Sigmoid colon (tissue), 4 donors: ENCODE data around the gene PDGFRA.

Experiments
- POLR2A ChIP-seq, 2 donors: fragments of 450-650 bp; IDR thresholded peaks; one replicate each; pipeline ENCODE4 v1.6.1; 2016; ENCODE audit warnings: antibody characterized with exemption in 2 of 2, mild to moderate bottlenecking in 2 of 2, moderate library complexity in 2 of 2
- POLR2AphosphoS5 ChIP-seq, 4 donors: sonication (generic); formaldehyde crosslinking; IDR thresholded peaks; one replicate each; pipeline ENCODE4 v1.6.1; 2017; ENCODE audit warnings: antibody characterized with exemption in 4 of 4
- TF ChIP-seq, protein P1 (sequence below), 4 experiments: fragments of 450-650 bp in 3 of 4; fragments of 200-600 bp in 1 of 4; IDR thresholded peaks; one replicate each; pipeline ENCODE4 v1.5.1; 2016 to 2019; ENCODE audit warnings: antibody characterized with exemption in 4 of 4, mild to moderate bottlenecking in 3 of 4, moderate library complexity in 2 of 4

DNA sequence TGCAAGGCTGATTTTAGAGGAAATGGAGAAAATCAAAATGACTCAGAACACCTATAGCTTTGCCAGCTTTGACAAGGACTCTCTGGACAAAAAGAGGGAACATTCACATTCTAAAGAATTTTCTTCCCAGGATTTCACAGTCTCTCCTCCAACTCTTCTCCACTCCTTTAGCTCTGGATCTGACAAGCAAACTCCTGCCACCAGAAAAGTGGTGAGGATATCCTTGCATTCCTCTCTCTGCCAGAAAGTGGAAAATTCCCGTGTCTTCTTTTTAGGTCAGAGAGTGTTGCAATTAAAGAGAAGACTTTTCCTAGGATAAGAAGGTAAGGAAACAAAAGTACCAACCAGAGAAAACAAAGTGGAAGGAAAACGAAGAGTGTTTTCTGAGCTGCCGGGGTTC lies 16.1 kb upstream of the PDGFRA start:
- TF ChIP-seq POLR2A (IDR thresholded peaks at IDR 0.05): no peak
- TF ChIP-seq, protein P1, sequence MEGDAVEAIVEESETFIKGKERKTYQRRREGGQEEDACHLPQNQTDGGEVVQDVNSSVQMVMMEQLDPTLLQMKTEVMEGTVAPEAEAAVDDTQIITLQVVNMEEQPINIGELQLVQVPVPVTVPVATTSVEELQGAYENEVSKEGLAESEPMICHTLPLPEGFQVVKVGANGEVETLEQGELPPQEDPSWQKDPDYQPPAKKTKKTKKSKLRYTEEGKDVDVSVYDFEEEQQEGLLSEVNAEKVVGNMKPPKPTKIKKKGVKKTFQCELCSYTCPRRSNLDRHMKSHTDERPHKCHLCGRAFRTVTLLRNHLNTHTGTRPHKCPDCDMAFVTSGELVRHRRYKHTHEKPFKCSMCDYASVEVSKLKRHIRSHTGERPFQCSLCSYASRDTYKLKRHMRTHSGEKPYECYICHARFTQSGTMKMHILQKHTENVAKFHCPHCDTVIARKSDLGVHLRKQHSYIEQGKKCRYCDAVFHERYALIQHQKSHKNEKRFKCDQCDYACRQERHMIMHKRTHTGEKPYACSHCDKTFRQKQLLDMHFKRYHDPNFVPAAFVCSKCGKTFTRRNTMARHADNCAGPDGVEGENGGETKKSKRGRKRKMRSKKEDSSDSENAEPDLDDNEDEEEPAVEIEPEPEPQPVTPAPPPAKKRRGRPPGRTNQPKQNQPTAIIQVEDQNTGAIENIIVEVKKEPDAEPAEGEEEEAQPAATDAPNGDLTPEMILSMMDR (IDR thresholded peaks at IDR 0.05): no peak
- TF ChIP-seq POLR2AphosphoS5 (IDR thresholded peaks at IDR 0.05): no peak
